DMS153 treated with DMSO at 0.1 percent for 48 hours (cell line): ENCODE results near the gene CXCR4.

Experiments
- DNase-seq: peaks from one replicate; lab custom pipeline; 2025; ENCODE audit not compliant: unreplicated experiment; lab: John Stamatoyannopoulos, UW

Gene CXCR4

DNA sequence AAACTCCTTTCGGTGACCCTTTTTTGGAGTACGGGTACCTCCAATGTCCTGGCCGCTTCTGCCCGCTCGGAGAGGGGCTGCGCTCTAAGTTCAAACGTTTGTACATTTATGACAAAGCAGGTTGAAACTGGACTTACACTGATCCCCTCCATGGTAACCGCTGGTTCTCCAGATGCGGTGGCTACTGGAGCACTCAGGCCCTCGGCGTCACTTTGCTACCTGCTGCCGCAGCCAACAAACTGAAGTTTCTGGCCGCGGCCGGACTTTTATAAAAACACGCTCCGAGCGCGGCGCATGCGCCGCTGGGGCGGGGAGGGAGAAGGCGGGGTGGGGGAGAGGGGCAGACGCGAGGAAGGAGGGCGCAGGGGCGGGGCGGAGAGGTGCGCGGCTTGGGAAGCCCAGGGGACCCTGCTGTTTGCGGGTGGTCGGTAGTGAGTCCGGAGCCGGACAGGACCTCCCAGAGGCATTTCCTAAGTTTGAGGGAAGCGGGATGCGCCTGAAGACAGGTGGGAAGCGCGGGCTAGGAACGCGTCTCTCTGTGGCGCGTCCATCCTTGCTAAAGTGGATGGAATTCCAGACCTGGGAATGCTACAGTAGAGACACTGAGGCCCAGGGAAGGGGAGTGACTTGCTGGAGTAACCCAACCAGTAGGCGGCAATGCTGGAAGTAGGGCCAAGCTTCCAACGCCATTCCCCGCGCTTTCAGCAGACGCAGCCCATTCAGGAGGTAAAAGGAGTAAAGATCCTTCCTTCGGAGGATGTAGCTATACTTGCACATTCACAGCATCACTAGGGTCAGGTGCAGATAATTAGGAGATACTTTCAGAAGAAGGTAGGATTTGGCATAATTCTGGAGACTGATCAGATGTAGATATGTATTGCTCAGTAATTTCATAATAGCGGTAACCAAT is at the start of gene CXCR4:
CXCR4 (minus strand) TSS at position 241 of the 910 bp plus-strand sequence; CDS start at position 152, 89 bp downstream.
- DNase-seq: peak; percentile 88

DNA sequence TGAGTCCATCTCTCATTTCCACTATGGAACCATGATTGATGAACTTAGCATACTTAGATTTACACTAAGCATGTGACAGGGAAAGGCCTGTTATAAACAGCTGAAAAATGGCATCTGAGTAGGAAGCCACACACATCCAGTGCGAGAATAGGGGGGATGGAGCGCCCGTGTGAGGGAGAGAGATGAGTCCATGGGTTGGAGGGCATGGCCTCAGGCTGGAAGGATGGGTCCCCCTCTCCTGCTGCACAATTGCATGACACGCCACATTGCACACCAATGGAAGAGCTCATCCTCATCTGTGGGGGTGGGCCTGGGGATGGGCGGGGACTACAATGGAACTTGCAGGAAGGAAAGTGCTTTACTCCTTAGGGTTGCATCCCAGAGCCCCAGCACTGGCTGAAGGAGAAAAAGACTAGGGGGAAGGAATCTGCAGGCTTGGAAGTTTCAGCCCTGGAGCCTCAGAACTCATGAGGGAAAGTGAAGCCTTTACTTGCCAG is 46.4 kb upstream of the CXCR4 start:
- DNase-seq: no peak

DNA sequence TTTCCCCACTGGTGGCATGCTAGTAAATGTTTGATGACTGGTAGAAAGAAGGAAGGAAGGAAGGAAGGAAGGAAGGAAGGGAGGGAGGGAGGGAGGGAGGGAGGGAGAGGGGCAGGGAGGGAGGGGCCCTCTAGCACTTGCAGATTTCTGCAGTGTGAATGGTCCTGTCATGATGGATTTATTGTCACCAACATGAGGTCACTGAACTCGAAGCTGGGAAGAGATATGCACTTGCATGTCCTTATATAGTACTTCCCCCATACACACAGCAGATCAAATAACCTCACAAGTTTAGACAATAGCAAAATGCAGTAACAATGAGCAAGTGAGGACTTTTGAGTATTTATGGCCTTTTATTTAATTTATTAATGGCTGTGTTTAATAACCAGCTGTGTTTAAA is 44.5 kb upstream of the CXCR4 start:
- DNase-seq: no peak

DNA sequence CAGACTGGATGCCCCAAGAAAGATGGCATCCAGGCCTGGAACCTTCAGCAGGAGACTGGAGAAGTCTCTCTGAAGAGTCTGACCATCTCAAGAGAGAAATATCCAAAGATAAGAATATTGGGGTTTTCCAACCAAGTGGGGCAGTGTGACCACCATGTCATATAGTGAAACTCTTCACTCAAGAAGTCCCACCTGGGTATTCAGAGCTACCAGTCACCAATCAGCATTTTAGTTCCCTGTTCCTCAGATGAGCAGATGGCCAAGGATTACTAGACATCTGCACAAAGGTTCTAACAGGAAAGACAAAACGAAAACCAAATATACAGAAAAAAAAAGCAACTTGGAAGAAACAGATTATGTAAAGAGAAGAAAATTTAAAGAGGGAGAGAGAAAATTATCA is 38.5 kb upstream of the CXCR4 start:
- no peak for DNase-seq

DNA sequence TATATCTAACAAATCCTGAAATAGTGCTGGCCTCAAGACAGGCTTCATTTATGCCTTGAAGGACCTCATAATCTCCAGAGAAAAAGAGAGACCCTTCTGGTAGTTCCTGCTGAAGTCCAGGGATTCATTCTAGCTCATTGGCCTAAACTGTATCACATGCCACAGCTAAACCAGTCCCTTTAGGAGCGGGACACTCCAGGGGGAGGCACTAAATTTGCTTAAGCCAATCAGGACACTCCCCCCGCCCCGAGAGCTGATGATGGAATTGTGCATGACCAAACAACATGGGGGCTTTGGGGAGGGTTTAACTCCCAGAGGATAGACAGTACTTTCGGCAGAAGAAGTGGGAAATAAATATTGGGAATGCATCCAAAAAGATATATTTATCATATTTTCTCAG is 36.4 kb upstream of the CXCR4 start:
- no peak for DNase-seq

DNA sequence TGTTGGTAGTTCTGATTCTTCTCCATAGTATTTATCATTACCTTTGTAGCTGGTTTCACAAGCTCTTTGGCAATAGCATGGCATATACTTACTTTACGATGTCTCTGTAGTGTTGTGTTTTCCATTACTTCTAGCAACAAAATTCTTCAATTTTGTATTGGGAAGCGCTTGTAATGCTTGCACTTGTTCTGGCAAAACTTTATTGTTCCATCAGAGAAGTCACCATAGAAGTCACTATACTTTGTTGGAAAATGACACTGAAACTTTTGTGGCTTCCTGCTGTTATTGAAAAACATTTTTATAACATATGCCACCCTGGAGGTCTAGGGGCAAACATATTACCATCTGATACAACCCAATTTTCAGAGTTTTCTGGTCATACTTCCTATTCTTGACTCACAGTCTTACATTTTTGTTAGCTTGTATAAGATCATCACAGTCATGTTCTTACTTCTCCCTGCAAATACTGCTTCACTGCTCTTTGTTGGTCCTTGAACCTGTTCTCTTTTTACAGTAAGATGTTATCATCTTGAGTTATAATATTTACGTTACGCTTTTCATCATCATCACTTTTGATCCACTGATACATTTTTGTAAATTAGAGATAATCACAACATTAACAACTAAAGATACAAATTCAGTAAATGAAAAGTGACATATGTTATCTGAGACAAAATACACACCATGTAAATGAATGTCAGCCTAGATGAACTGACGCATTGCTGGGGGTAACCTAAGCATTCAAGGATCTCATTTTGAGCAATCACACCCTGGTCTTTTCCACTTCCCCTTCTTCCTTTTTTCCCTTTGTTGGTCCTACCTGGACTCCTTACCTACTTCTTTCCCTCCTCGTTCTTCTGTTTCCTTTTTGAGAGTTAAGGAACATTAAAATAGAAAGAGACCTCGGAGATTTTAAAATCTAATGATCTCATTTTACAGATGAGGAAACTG is 33.3 kb upstream of the CXCR4 start:
- DNase-seq: no peak

DNA sequence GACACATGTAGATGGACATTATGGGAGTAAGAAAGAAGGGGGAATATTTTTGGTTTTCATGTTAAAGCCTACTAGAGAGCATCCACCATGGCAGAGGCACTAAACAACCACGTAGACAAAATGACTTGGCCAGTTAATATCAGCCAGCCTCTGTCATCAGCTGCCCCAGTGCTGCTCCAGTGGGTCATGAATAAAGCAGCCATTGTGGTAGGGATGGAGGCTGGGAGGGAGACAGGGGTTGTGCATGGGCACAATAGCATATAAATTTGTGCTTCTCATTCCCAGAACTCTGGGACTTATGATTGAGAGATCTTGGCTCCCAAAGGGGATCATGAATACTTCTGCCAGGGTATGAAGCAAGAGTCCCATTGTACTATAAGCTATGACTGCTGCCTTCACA is 31.1 kb upstream of the CXCR4 start:
- DNase-seq: no peak

DNA sequence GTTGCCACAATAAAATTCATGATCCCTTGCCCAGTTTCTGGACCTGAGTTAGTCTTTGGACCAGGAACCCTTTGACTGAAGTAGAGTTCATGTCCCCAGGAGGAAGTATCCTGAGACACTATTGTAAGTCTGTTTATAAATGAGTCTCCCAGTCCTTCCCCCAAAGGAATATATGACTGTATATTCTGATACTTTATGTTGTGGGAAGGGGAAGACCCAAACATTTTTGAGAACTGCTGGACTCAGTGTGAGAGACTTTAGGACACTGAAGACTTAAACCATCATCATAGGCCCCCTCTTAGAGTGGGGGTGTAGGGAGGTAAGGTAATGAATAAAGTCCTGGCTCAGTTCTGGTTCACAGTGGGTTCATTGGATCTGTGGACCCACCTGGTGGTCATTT is 28.6 kb upstream of the CXCR4 start:
- no peak for DNase-seq

DNA sequence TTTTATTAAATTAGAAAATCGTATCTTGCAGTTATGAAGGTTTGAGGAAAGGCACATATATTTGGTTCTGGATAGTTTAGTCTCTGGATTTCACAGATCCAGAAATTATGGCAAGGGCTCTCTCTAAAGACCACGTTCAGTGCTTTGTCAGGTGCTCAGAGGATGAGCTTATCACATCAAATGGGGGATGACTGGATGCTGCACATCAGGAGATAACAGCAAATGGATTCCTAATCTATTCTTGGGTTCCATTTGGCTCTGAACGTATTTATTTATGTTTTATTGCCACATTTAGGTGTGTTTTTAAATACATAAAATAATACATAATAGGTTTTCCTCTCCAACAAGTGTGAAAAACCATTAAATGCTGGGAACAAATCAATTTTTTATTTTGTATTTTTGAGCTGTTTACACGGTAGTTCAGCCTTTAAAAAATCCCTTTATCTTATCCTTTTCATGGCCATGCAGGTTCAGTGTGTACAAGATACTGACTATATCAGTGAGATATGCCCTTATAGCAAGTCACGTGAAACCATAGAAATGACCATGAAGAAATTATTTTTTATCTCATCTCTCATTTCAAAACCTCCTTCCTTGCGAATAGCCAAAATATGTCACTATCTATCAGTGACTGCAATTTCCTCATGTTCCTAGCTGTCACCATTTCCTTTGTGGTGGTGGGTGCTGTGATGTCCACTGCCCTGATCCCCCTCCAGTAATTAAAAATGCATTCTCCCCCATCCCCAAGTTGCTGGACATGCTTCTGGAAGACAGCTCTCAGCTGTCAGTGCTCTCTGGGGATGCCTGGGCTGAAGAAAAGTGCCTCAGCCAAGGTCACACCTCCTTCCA is 25.9 kb upstream of the CXCR4 start:
- no peak for DNase-seq

DNA sequence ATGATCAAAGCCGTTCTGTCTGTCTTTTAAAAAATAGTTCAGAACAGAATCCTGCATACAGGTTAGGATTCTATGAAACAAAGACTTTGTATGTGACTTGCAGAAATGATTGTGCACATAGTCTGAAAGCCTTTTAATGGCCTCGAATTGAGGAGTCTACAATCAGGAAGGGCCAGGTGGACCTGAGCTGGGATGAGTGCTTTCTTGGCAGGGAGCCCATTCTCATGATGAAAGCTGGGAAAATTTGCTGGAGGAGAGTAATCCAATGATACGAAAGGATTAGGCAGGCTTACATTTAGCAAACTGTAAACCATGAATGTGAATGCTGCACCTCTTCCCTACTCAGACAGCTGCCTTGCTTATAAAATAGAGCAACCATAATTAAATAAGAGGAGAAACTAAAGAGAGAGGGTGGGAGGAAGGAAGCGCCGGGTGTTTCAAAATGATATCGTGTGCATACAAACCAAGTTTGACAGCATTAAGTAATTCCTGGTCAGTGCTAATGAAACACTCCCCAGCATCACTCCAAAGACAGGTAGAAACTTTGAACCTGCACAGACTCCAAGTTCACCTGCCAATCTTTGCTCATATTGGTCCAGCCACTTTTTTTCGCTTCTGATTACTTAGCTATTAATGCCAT is 23.7 kb upstream of the CXCR4 start:
- peak; percentile 96 for DNase-seq

DNA sequence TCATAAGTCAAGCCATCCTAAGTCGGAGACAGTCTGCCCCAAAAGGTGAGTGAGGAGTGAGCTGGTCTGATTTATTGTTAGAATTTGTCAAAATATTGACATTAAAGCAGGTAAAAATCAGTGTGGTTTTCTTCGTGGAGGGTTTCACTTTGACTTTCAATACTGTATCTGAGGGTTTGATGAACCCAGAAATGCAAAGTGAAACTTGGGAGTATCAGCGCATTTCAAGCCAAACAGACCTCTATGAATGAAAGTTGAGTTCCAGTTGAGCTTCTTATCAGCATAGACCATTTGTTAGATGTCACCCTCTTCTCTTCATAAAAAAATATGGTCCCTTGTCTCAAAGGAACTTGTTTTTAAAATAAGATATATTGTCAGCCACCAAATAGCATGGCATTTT is 21.7 kb upstream of the CXCR4 start:
- DNase-seq: no peak

DNA sequence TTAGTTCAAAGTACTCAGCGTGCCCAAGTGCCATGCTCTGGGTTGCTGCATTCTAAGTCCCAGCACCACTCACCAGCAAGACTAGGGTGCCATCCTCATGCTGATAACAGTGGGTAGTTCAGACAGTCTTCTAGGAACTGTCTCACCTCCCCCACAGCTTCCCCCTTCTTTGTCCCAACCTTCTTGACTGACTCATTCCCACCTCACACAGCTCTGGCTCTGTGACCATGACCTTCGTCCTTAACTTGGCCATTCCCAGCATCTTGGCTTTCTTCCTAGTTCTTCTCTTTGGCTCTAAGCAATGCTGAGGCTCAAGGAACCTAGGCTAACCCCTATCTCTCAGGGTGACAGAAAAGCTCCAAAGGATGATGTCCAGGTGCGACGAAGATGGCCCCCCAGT is 20.0 kb upstream of the CXCR4 start:
- DNase-seq: no peak

DNA sequence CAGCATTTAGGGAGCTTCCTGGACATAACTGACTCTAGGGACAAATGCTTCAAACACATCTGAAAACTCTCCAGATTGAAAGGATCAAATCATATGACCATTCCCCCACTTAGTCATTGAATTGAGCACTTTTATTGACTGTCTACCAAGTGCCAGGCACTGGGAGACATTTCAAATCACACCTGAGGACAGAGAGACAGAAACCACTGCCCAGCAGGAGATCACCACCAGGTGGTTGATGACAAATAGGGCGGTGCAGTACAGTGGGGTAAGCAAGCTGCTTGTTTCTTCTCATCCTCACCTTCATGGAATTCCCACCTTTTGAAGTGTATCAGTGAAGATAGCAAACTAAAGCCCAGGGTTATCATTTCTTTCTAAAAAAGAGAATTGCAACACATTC is 19.0 kb upstream of the CXCR4 start:
- DNase-seq: peak; percentile 44

DNA sequence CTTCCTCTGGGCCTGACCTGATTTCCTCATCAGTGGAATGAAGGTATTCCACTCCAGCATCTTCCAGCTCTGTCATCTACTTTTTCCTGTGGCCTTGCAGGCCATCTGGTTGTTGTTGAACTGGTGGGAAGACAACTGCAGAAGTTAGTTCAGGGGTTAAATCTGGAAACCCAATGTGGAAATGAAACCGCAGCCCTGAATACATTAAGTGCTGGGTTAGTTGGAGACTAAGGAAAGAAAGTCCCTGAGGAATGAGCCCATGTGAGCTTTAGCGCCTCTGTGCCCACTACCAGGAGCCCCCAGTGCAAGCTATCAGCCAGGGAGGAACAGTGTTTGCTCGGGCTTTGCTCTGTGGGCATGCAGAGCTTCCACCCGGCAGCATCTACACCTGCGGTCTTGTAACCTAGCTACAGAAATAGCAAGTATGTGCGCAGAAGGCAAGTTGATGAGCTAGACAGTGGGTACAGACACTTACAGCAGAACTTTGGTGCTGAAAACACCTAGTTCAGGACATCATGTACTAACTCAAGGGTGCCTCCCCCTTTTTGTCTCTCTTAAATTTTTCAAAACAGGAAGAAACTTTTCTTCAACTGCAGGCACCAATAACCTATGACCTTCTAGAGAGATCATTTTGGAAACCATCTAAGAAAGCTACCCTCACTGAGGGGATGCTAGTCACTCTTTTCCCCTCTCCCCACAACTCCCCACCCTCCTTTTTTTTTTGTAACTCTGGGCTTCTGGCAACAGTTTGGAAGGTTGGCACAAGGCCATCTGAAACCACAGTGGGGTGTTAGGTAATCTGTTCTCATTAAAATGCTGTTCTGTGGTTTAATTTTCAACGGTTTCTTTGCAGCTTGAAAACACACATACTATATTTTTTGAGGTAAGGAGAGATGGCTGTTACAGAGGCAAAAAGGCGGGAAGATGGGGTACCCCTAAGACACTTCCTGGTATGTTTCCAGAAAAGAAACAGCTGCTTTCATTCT is 18.3 kb upstream of the CXCR4 start:
- no peak for DNase-seq

DNA sequence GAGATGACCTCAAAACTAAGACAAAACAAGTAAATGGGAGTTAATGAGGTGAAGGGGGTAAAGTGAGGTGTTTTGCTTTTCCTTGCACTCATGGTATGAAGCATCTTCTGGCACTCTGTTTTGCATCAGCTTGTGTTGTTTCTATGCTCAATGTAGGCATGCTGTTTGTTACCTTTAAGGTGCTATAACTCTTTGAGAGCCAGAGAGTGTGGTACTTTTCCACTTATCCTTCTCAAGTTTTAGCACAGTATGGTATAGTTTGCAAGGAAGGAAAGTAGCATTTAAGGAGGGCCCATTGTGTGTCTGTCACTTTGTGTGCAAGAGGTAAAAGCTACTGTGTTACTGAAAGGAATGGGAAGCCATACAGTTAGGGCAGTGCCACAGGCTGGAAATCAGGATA is 17.5 kb upstream of the CXCR4 start:
- no peak for DNase-seq

DNA sequence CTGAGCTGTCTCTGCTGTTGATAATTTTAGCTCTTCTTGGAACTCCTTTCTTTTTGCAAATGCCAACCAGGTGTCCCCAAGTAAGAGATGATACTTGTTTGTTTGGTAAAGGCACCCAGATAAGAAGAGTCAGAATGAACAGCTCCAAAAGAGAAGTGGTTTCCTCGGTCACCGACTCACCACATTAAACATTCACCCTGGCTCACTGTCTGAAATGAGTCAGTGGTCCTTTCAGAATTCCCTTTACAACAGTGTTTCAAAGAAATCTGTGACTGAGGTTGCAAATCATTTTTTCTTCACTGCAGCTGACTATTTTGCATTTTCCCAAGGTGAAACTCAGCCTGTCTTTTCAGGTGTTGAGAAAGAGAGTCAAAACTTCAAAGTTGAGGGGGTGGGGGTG is 16.2 kb upstream of the CXCR4 start:
- DNase-seq: no peak

DNA sequence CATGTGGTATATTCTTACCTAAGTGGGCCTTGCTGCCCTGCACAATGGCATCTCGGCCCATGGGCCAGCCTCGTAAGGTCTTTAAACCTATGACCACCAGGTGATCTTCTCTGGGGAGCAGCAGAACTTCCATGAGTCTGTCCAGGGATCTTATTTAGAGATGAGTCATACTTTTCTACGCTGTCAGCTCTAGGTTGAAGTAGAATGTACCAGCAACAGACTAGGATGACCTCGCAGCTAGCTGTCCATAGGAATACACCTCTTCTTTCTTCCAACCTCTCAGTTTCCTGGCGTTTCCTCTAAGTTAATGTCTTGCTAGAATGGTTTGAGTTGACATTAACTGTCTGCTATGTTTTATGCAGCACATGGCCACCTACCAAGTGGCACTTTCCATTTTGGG is 15.6 kb upstream of the CXCR4 start:
- no peak for DNase-seq

DNA sequence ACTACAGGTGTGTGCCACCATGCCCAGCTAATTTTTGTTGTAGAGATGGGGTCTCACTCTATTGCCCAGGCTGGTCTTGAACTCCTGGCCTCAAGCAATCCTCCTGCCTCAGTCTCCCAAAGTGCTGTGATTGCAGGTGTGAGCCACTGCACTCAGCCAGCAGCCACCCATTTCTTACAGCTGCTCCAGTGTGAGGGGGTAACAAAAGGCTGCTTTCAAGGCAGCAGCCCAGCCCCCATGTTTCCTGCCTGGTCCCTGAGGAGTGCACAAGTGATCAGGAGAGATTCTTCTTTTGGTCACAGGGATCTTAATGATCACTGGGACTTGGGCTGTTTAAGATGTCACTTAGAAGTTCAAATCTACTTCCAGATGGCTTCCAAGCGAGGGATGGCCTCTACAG is 15.2 kb upstream of the CXCR4 start:
- DNase-seq: no peak

DNA sequence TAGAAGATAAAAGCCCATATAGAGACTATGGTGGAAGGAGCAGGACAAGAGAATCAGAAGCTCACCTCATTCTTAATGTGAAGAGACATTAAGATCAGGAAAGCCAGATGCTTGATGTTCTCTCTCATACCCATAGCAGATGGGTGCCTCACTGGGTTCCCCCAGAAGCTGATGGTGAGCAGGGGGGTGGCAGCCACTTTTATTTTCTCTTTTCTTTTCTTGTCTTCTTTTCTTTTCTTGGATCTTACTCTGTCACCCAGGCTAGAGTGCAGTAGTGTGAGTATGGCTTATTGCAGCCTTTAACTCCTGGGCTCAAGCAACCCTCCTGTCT is 14.8 kb upstream of the CXCR4 start:
- DNase-seq: no peak
